Activated CD8-positive, alpha-beta memory T cell treated with anti-CD3 and anti-CD28 coated beads, Interleukin-2, amount 50 U/mL, for 1 hour (primary cell): ENCODE results near the gene TCOF1.
A peak's percentile ranks its signal among the peaks of the same experiment; 100 is the strongest.
"Not testable (repeated sequence)": the region's sequence is repeated elsewhere in the genome, so short reads cannot be mapped to it uniquely, and the experiment has no call there.

Experiments
- DNase-seq: peaks from one replicate; pipeline ENCODE4 v3.0.0-alpha.2; 2020; ENCODE audit errors: extremely low read depth

The TCOF1 gene

GRCh38 chr5:150404121-150404520 is 46.6 kb downstream of the TCOF1 start:
- no peak for DNase-seq

GRCh38 chr5:150404535-150404934 is 47.0 kb downstream of the TCOF1 start:
- no peak for DNase-seq

GRCh38 chr5:150404941-150405816 is 47.7 kb downstream of the TCOF1 start:
- no peak for DNase-seq

GRCh38 chr5:150406103-150406722 is 48.7 kb downstream of the TCOF1 start:
- DNase-seq, result no peak

- no peak for DNase-seq
Measured at GRCh38 chr5:150406723-150407095, 49.2 kb downstream of the TCOF1 start.

- DNase-seq, result no peak
Measured at GRCh38 chr5:150407096-150407720, 49.7 kb downstream of the TCOF1 start.

GRCh38 chr5:150408231-150408943 is 50.9 kb downstream of the TCOF1 start:
- DNase-seq, result no peak

GRCh38 chr5:150409638-150410523 is 52.4 kb downstream of the TCOF1 start:
- DNase-seq, result no peak

GRCh38 chr5:150410524-150411244 is 53.2 kb downstream of the TCOF1 start:
- no peak for DNase-seq

GRCh38 chr5:150411245-150411979 is 53.9 kb downstream of the TCOF1 start:
- peak; percentile 47 for DNase-seq

- peak; percentile 82 for DNase-seq
Measured at GRCh38 chr5:150412319-150413175, 55.0 kb downstream of the TCOF1 start, which contains the start of gene CD74. CD74 (minus strand) TSS chr5:150412910; CDS start chr5:150412749, 161 bp downstream.

GRCh38 chr5:150413176-150413901 is 55.8 kb downstream of the TCOF1 start:
- DNase-seq, result no peak

GRCh38 chr5:150413902-150414790 is 56.6 kb downstream of the TCOF1 start:
- not testable (repeated sequence) for DNase-seq

GRCh38 chr5:150419630-150420270 is 62.3 kb downstream of the TCOF1 start:
- DNase-seq, result no peak

- no peak for DNase-seq
Measured at GRCh38 chr5:150422075-150422474, 64.6 kb downstream of the TCOF1 start.

GRCh38 chr5:150422758-150423157 is 65.3 kb downstream of the TCOF1 start:
- no peak for DNase-seq
